Measurements from ENCODE around the gene FCN3. TPM values are rescaled to one million over a fixed set of nuclear protein-coding genes. Genes with fewer than 3 reads are reported as not detected.

Gene FCN3
- total RNA-seq, 1 experiment from 2014 or later, result 0.22 TPM

GRCh38 chr1:27380224-27380623 is 5.6 kb upstream of the FCN3 start:
- no peaks in the 10 kb centered on the region for H3K79me1 ChIP-seq (ENCODE audit: insufficient read depth, low read depth, low read length, poor library complexity, severe bottlenecking)
- no peaks in the 10 kb centered on the region for H3K9me3 ChIP-seq (ENCODE audit: control insufficient read depth, low read depth, low read length)
- H4K5ac ChIP-seq (ENCODE audit: insufficient read length, low read depth, low read length), result no peak overlapping the region
- H3K79me2 ChIP-seq (ENCODE audit: insufficient read depth, low read length), result no peaks in the 10 kb centered on the region
- H2BK5ac ChIP-seq (ENCODE audit: insufficient read length, low read length), result no peak overlapping the region
- DNase-seq, result no peak
- no peak overlapping the region for H3K23ac ChIP-seq (ENCODE audit: insufficient read length, low read depth, low read length)
- H3K4me1 Mint-ChIP-seq, result peaks cover 8 to 17% of the 10 kb centered on the region in 2 experiments
- H3K18ac ChIP-seq (ENCODE audit: insufficient read length, low read depth, low read length), result no peak overlapping the region
- no peak overlapping the region for H3T11ph ChIP-seq (ENCODE audit: low read length)
- no peak overlapping the region for H3K14ac ChIP-seq (ENCODE audit: insufficient read depth, low read length)
- no peaks in the 10 kb centered on the region for H3K9me3 Mint-ChIP-seq
- H2BK120ac ChIP-seq (ENCODE audit: low read depth, low read length, poor library complexity, severe bottlenecking), result no peak overlapping the region
- H2BK12ac ChIP-seq (ENCODE audit: insufficient read length, low read depth, low read length), result no peak overlapping the region
- H3K36me3 Mint-ChIP-seq (ENCODE audit: insufficient read depth in 1 of 3, low read depth in 3 of 3), result no peaks in the 10 kb centered on the region; a peak in 1 of 7 replicates
- H3K27me3 ChIP-seq (ENCODE audit: insufficient read depth, low read length), result no peaks in the 10 kb centered on the region
- H3K4me2 ChIP-seq (ENCODE audit: insufficient read depth, insufficient read length, low read length), result no peak overlapping the region
- H3K23me2 ChIP-seq (ENCODE audit: insufficient read length, low read depth, low read length, poor library complexity, severe bottlenecking), result peaks cover 6% of the 10 kb centered on the region
- H3K9ac ChIP-seq (ENCODE audit: extremely low read depth, insufficient read length, low read length), result no peak overlapping the region
- no peak overlapping the region for H3K4me3 Mint-ChIP-seq
- no peak overlapping the region for H4K91ac ChIP-seq (ENCODE audit: insufficient read length, low read depth, low read length)
- no peak overlapping the region for H2BK20ac ChIP-seq (ENCODE audit: low read depth, low read length, poor library complexity, severe bottlenecking)
- no peak overlapping the region for H2AFZ ChIP-seq (ENCODE audit: low read length)
- no peak overlapping the region for H3K56ac ChIP-seq (ENCODE audit: insufficient read length, low read depth, low read length)
- no peak overlapping the region for H3K4ac ChIP-seq (ENCODE audit: low read depth, low read length)
- TF ChIP-seq, protein P1, sequence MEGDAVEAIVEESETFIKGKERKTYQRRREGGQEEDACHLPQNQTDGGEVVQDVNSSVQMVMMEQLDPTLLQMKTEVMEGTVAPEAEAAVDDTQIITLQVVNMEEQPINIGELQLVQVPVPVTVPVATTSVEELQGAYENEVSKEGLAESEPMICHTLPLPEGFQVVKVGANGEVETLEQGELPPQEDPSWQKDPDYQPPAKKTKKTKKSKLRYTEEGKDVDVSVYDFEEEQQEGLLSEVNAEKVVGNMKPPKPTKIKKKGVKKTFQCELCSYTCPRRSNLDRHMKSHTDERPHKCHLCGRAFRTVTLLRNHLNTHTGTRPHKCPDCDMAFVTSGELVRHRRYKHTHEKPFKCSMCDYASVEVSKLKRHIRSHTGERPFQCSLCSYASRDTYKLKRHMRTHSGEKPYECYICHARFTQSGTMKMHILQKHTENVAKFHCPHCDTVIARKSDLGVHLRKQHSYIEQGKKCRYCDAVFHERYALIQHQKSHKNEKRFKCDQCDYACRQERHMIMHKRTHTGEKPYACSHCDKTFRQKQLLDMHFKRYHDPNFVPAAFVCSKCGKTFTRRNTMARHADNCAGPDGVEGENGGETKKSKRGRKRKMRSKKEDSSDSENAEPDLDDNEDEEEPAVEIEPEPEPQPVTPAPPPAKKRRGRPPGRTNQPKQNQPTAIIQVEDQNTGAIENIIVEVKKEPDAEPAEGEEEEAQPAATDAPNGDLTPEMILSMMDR (conservative IDR thresholded peaks at IDR 0.05), result no peak
- no peaks in the 10 kb centered on the region; the same call in 1 of the 2 replicates for H3K4me1 ChIP-seq (ENCODE audit: insufficient read depth, low read length)
- H3K27ac Mint-ChIP-seq, result no peak overlapping the region
- no CpG with 5 or more reads among the region's 4 CpGs for WGBS (ENCODE audit: extremely low coverage, insufficient read length, low lambda C conversion rate)
- no peak overlapping the region for H2BK15ac ChIP-seq (ENCODE audit: low read depth, low read length)
- peaks cover 25% of the 10 kb centered on the region for H3K27me3 Mint-ChIP-seq (ENCODE audit: low read depth)
- H3K27ac ChIP-seq (ENCODE audit: insufficient read length, low read depth, low read length), result no peak overlapping the region
- no peak overlapping the region for H2AK5ac ChIP-seq (ENCODE audit: insufficient read length, low read length)
- H4K8ac ChIP-seq (replicated peaks; ENCODE audit: insufficient read length, low read depth, low read length), result no peak overlapping the region
- no peaks in the 10 kb centered on the region for H4K20me1 ChIP-seq (ENCODE audit: control insufficient read depth, insufficient read depth, insufficient read length)

Measured in H9 (cell line).